GM18519 (cell line): Measurements from ENCODE around the gene CDH4.

Source experiments
- ATAC-seq: cut with Tn5 transposase; IDR thresholded peaks from one replicate; pipeline ENCODE4 v1.9.1; 2021; ENCODE audit warnings: mild to moderate bottlenecking, moderate library complexity; ENCODE audit not compliant: unreplicated experiment, low FRiP score

CDH4 gene

DNA sequence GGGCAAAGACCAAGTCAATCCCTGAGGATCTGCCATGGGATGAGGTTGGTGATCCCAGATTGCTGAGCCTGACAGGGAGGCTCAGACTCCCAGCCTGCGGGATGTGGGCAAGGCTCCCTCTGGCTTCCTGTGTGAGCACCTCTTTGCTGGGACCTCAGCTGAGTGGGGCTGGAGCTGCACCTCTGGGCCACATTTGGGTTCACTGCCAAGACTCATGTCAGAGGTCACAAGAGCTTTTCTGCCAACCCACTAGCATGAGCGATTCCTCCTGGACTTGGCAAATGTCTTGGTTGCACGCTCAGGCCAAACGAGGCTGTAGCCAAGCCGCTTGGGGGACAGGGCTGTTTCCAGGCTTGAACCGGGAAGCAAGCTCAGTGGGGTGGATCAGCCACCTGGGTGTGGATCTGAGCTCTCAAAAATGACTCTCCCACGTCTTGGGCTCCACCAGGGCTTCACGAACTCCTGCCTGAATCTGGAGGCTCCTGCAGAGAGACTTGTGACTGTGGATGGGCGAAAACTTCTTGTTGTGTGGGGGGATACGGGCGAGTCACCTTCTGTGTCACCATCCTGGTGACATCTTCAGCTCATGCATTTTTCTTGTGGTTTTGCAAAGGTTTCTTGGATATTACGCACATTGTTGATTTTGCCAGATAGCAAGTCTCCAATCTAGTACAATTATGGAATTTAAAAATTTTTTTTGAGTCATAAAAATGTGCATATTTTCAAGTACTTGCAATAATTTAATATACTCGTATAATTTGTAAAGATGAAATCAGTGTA is 359.5 kb downstream of the CDH4 start:
- ATAC-seq: no peak

DNA sequence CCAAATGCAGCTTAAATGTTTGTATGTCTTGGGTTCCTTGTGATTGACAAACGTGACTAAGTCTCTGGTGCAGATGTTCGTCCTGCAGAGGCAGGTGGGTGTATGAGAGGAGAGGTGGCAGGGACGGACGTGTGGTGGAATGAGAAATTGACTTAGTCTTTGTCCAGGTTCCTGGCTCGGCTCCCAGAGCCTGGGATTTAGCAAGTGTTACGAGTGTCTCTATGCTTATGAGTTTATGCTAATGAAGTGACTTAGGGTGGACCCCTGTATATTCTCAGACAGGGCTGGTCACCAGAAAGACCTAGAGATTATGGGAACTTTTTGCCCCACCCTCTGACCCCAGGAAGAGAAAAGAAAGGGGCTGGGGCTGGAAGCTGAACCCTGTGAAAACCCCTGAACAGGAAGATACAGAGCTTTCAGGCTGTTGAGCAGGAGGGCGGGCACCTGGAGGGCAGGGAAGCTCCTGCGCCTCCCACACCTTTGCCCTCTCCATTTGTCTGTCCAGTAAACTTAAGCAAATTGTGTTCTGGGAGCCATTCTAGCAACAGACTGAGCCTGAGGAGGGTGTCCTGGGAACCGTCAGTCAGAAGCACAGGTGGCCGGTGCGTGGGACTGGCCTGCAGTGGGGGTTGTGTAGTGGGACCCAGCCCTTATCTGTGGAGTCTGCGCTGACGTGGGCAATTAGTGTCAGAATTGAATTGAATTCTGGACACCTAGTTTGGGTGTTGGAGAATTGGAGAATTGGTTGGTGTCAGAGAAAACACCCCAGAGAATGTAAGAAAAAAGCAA is 362.1 kb downstream of the CDH4 start:
- ATAC-seq: no peak

DNA sequence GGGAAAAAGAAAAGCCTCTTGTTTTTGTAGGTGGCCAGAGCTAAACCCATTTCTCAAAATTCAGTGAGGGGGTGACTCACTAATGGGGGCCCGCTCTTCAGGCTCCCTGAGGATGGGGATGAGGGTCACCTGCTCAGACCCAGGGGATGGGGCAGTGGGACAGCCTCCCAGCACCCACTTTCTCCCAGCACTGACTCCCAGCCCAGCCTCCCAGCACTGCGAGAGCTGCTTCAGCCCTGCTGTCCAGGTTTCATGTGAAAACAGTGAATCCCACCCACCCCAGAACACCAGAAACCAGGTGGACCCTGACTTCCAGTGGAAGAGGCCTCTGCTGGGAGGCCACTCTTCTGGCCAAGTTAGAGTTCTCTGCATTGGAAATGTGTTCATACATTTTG is 362.6 kb downstream of the CDH4 start:
- no peak for ATAC-seq

DNA sequence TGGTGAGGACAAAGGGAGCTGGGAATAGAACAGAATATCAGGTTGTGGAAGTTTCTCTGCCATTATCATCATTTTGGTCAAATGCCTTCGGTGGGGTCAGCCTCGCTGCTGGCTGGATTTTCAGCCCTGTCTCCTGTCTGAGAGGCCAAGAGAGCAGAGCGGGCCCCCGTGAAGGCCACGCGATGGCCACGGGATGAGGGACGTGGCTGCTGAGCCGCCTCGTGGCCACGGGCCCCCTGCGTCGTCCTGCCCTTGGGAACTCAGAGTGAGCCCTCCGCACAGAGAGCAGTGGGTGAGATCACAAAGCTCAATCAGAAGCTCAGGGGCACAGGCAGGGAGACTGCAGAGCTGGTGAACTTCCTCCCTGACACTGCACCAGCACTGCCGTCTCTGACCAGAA is 363.7 kb downstream of the CDH4 start:
- no peak for ATAC-seq

DNA sequence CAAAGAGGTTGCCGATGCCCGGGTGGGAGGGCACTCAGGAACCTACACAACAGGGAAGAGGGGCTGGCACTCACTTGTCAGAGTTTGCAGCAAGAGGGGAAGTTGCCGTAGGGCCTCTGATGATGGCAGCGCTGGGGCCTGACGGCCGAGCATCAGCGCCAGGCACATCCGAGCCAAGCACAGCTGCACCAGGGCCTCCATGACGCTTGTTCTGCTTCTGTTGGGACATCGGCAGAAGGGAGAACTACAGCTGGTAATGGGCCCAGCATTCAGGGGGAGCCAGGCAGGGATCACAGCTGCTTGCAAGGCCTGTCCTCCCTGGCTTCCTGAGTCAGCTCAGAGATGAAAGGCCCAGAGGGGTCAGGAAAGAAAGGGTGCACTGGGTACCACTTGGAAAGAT is 367.7 kb downstream of the CDH4 start:
- ATAC-seq: no peak

DNA sequence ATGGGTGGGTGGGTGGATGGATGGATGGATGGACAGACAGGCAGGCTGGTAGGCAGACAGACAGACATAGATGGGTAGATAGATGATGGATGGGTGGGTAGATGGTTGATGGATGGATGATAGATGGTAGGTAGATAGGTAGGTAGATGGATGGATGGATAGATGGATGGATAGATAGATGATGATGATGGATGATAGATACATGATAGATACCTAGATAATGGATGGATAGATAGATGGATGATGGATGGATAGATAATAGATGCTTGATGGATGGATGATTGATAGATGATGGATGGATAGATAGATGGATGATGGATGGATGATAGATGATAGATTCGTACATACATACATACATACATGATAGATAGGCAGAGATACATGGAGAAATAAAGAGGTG is 368.1 kb downstream of the CDH4 start:
- no peak for ATAC-seq

DNA sequence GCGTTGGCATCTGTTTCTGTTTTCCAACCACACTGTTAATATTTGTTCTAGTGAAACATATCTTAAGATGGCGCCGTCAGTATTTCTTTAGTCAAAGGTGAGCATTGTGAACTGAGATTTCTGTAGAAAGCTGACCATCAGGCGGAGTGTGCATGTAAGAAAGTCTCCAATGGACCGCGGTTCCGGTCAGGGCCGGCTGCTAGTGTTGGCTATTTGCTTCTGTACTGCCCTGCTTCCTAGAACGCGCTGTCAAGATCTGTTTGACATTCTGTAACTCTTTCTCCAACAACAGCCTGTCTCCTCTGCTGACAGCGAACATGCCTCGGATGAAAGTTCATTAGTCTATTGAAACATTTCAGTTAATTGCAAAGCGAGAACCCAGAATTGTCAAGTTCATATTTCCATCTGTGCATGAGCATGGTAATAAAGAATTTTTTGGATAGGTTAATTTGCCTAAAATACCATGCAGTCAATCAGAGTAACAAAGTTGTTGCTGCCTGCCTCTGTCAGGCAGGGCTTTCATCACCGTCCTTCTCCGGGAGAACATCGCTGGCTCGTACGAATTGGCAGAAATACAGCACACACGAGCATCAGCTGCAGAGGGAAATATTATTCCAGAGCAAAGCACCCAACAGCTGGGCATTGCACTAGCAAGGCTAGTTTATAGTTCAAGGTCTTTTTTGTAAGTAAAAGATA is 369.1 kb downstream of the CDH4 start:
- no peak for ATAC-seq

DNA sequence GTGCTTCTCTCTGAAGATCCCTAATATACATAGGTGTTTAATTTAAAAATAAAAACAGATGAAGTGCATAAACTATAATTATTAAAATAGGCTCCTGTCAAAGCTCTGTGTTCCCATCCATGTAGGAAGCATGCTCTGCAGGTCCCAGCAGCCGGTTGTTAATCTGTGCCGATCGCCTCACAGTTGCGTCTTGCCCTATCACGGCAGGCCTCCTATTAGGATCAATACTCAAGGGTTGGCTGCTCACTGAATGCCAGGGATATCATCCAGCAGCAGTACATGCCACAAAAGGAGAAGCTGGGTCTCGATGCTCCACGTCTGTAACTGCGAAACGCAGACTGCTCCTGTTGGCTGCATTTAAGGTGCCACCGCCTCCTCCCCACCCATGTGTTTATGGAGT is 369.8 kb downstream of the CDH4 start:
- no peak for ATAC-seq

DNA sequence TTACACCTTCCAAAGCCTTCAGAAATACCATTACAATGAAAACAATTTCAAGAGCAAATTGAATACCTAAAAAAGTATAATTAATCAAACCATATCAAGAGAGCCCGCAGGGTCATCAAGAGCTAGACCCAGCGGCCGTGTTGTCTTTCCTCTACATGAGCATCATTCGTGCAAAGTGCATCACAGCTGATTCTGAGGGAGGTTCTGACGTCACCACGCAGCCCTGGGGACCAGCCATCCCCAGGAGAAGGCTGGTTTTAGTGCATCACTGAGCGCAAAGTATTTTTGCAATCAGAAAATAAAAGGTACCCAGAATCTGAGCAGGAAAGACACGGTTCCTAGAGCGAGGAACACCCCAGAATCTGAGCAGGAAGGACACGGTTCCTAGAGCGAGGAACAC is 371.4 kb downstream of the CDH4 start:
- ATAC-seq: no peak

DNA sequence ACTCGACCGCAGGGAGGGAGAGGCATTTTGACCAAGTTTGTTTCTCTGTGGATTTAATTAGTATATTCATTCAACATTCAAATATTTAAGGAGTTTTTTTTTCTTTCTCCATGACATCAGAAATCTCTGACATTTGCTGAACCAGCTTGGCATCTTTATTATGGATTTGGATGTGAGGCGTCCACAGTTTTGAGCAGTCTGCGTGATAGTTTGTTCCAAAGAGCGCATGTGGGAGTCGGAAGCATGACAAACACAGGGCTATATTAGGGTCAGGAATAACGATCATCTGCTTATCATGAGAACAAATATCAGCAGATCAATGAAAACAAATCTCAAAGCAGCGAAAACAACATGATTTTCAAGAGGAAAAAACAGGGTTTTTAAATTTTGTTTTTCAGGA is 373.2 kb downstream of the CDH4 start:
- ATAC-seq: no peak

DNA sequence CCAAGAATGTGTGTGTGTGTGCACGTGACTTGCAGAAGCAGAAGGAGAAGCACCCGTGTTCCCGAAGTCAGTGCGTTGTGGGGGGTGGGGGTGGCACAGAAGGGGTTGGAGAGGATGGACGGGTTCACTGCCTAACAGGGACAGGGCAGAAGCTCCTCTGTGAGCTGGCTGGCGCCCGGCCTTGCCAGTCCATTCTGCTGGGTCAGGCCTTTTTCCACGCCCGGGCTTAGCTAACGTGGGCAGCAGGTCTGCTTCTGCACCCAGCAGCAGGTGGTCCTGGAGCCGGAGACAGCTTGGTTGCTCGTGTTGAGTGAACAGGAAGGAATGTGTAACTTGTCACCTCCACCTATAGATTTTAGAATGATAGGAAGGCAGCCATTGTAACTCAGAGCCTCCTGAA is 374.4 kb downstream of the CDH4 start:
- ATAC-seq: no peak

DNA sequence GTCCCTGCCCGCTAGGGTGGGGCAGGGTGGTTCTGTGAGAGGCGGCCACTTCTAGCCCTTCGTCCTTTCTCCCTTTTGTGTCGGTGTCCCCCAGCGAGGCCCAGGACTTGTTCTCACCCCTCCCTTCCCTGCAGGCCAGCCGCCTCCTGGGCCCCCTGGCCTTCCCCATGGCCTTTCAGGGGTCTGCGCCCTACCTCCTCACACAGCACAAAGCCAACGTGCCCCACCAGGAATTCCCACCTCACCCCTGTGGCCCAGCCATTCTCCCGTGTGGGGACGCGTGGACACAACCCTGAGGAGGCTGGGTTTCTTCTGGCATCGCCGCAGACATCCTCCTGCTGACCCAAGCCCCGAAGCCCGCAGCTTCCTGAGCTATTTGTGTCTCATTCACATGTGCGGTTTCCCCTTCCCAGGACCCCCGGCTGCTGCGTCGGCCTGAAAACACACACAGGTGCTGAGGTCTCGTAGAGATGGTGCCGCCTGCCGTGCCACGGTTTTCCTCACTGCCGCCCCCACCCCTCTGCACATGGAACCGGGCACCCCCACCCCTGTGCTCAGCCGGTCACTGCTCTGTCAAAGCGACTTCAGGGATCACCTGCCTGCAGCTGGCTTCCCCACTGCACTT is 375.8 kb downstream of the CDH4 start:
- ATAC-seq: no peak

DNA sequence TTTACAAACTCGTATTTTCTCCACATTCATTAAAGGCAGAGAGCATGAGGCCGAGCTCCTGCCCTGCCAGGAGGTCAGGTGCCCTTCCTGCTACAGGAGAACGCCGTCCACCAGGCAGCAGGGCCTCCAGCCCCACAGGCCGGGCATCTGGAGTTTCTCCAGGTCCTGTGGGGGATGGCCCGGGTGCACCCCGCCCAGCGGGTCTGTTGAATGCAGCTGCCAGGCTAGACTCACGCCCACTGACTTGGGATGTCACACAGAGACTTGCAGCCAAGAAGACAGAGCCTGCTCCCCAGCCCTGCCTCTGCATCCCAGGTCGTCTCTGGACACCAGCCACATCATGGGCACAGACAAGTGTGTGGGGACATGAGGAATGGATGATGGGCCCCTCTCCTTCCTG is 376.4 kb downstream of the CDH4 start:
- ATAC-seq: no peak

DNA sequence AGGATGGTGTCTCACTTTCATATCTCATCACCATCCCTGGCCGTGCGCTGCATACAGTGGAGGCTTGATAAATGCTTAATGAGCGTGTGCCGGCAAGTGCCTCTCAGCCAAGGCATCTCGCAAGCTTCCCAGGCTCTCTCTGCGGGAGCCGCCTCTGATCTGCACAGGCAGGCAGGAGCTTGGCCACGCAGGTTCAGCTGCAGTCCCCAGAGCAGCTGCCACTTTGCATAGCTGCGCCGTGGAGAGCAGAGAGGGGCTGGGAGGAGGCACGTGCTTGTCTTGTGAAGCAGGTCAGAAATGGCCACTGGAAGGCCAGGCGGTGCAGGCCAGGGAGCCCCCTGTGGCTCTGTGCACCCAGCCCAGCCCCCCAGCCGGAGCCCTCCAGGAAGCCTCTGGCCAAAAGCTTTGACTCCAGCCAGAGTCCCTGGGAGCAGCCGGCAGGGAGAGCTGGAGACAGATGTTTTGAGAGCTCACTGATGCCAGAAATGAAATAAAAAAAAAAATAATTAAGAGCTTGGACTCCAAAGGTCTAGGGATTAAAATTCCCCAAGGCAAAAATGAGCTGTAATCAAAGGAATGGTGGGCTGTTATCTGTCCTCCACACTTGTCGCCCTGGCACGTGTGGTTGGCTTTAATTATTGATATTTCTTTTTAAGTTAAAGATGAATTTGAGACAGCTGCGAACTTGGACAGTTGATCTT is 377.0 kb downstream of the CDH4 start:
- ATAC-seq: no peak

DNA sequence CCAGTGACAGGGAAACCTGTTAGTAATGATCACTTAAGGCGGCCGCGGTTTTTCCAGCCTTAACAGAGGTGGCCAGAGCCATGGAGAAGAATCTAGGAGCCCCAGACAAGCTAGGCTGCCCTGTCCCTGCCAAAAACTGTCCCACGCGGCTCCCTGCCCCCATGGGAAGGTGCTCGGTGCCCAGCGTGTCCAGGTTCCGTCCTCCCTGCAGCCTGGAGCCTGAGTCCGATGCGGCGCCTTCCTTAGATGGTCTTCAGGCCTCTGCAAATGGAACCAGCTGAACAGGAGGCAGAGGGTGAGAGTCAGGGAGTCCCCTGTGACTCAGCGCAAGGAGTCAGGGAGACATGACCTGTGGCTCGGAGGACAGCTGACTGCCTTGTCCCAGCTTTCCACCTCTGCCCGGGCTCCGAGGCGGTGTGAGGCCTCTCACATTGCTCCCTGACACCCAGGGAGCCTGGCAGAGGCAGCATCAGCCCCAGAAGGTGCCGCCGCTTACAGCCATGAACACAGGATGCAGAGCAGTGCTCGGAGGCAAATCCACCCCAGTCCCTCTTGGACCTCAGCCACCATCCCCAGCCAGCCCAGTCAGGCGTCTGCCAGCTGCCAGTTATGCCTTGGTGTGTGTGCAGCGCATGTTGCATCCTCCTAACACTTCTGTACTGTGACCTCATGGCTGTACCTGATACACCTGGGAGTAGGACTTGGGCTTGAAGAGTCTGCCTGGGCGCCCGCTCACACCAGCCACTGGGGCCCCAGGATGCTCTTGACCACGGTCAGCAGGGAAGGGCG is 377.7 kb downstream of the CDH4 start:
- ATAC-seq: no peak

DNA sequence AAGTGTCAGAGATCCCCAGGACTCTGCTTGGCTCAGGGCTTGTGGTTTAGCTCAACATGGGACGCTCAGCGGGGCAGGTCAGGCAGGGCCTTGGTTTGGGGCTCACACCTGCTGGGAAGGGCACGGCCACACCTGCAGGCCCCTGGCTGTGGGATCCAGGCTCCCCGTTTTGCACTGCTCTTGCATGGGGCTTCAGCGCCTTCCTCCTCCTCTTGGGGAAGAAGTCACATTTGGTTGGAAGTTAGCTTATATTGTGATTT is 378.3 kb downstream of the CDH4 start:
- no peak for ATAC-seq

DNA sequence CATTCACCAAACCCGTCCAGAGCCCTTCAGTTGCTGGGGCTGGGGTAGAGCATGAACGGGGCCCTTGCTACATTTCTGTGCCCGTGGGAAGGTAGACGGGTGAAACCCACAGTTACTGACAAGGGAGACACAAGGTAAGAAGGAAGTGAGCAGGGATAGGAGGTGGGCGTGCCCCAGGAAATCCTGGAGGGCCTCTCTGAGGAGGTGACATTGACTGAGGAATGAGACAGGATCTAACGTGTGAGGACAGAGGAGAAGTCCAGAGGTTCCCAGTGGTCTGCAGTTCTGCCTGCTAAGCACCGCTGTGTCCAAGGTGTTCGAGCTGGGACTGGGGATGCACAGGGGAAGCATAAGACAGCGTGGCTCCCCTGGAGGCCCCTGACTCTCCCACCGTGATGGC is 378.8 kb downstream of the CDH4 start:
- no peak for ATAC-seq

DNA sequence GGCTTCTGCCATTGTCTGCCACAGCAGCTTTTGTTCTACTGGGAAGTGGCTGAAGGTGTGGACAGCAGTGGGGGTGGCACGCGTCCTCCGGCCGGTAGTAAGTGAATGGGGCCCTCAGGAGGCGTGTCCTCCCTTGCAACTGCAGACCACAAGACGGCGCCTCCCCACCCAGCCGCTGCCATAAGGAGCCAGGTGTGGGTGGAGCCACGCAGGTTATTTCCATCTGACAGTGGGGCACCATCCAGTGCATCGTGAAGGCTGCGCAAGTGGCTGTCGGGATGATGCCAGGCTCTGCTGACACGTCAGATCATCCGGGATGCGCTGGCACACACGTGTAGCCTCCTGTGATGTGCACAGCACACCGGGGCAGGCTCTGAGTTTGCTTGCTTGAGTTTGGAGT is 379.7 kb downstream of the CDH4 start:
- ATAC-seq: no peak

DNA sequence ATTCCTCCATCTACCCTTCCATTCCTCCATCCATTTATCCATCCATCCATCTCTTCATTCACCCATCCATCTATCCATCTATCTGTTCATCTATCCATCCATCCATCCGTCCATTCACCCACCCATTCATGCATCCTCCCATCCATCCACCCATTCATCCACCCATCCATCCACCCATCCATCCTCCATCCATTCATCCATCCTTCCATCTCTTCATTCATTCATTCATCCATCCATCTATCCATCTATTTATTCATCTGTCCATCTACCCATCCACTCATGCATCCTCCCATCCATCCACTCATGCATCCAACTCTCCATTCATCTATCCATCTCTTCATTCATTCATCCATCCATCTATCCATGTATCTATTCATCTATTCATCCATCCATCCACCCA is 380.9 kb downstream of the CDH4 start:
- no peak for ATAC-seq
